ENCODE results near the gene STUM. TPM values are rescaled to one million over a fixed set of nuclear protein-coding genes. Genes with fewer than 3 reads are reported as not detected.

The STUM gene
- total RNA-seq, 1 donor from 2014 or later: 6.4 TPM

GRCh38 chr1:226575739-226576378 lies 27.3 kb downstream of the STUM start:
- Histone ChIP-seq H3K4me3 (no peak overlapping the region), H3K27ac (no peak overlapping the region), H3K9me3 (no peaks in the 10 kb centered on the region), H3K36me3 (no peaks in the 10 kb centered on the region), H3K27me3 (no peaks in the 10 kb centered on the region), H3K4me1 (no peaks in the 10 kb centered on the region)
- no peak for DNase-seq (ENCODE audit: extremely low spot score in 2 of 2)
- intact Hi-C loops (cut with DNase I): no loop called here
- TF ChIP-seq POLR2AphosphoS5 (IDR thresholded peaks at IDR 0.05; ENCODE audit: insufficient read depth in 1 of 2, low read depth in 1 of 2) (no peak), POLR2A (IDR thresholded peaks at IDR 0.05) (no peak), CTCF (IDR thresholded peaks at IDR 0.05) (no peak)

- H3K4me1 ChIP-seq: no peaks in the 10 kb centered on the region
- TF ChIP-seq POLR2AphosphoS5 (IDR thresholded peaks at IDR 0.05; ENCODE audit: insufficient read depth in 1 of 2, low read depth in 1 of 2) (no peak), POLR2A (IDR thresholded peaks at IDR 0.05) (no peak), CTCF (IDR thresholded peaks at IDR 0.05) (no peak)
- H3K36me3 ChIP-seq: no peaks in the 10 kb centered on the region
- H3K4me3 ChIP-seq: no peak overlapping the region
- H3K27ac ChIP-seq: no peak overlapping the region
- H3K27me3 ChIP-seq: no peaks in the 10 kb centered on the region
- no peak for DNase-seq (ENCODE audit: extremely low spot score in 2 of 2)
- no peaks in the 10 kb centered on the region for H3K9me3 ChIP-seq
- intact Hi-C loops (cut with DNase I): no loop called here
Observed at GRCh38 chr1:226576601-226577000, 28.0 kb downstream of the STUM start.

DNA sequence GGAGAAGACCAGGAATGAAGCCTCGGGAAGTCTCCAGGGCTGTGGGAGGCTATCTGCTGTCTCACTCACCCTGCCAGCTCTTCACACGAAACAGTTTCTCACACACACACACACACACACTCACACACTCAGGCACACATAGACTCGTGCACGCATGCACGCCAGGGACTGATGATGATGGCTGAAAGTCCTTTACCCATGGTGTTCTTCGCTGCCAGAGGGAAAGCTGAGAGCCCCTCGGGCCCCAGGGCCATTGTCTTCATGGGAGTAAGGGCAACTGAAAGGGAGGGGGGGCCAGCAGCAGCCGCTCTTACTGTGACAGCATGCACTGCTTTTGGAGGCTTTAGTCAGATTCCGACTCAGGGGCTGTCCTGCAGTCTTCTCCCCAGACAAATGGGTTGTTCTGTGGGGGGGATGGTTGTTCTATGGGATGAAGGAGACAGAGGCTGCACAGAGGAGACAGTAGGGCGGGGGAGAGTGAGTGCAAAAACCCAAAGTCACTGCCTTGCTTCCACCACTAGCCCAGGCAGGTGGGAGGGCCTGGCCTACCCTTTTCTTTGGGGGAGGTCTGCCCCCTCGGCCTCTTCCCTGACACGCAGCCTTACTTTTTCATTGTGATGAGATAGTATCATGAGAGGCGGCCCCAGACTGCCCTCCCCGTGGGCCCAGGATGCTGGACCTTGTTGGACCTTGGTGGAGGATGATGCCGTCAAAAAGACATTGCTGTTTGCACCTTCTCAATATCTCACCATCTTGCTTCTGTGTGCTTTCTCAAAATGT lies 29.0 kb downstream of the STUM start:
- H3K27me3 ChIP-seq: no peaks in the 10 kb centered on the region
- intact Hi-C loops (cut with DNase I): no loop called here
- H3K4me1 ChIP-seq: no peaks in the 10 kb centered on the region
- H3K27ac ChIP-seq: no peak overlapping the region
- H3K9me3 ChIP-seq: no peaks in the 10 kb centered on the region
- TF ChIP-seq CTCF (IDR thresholded peaks at IDR 0.05): no peak
- no peak for TF ChIP-seq POLR2A (IDR thresholded peaks at IDR 0.05)
- TF ChIP-seq POLR2AphosphoS5 (IDR thresholded peaks at IDR 0.05; ENCODE audit: insufficient read depth in 1 of 2, low read depth in 1 of 2): no peak
- H3K4me3 ChIP-seq: no peak overlapping the region
- H3K36me3 ChIP-seq: no peaks in the 10 kb centered on the region
- no peak for DNase-seq (ENCODE audit: extremely low spot score in 2 of 2)

GRCh38 chr1:226578946-226579578 lies 30.5 kb downstream of the STUM start:
- intact Hi-C loops (cut with DNase I): no loop called here
- no peaks in the 10 kb centered on the region for H3K9me3 ChIP-seq
- H3K4me1 ChIP-seq: no peaks in the 10 kb centered on the region
- H3K4me3 ChIP-seq: no peak overlapping the region
- no peaks in the 10 kb centered on the region for H3K27me3 ChIP-seq
- H3K27ac ChIP-seq: no peak overlapping the region
- H3K36me3 ChIP-seq: no peaks in the 10 kb centered on the region
- DNase-seq (ENCODE audit: extremely low spot score in 2 of 2): no peak
- no peak for TF ChIP-seq CTCF (IDR thresholded peaks at IDR 0.05)
- no peak for TF ChIP-seq POLR2AphosphoS5 (IDR thresholded peaks at IDR 0.05; ENCODE audit: insufficient read depth in 1 of 2, low read depth in 1 of 2)
- TF ChIP-seq POLR2A (IDR thresholded peaks at IDR 0.05): no peak
